ENCODE data around the gene TLK2.

Gene TLK2

DNA sequence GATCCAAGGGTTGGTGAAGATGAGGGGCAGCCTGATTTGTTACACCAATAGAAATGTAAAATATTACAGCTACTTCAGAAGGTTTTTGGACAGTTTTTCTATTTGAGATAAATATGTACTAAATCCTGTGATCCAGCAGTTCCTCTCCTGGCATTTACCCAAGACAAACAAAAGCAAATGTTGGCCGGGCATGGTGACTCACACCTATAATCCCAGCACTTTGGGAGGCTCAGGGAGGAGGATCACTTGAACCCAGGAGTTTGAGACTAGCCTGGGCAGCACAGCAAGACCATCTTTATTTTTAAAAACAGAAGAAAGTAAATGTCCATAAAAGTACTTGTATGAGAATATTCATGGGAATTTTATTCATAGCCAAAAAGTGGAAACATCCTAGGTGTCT is 84.0 kb downstream of the TLK2 start:
- H3K4ac ChIP-seq (ENCODE audit: low read length) = no peak overlapping the region
- no peak overlapping the region for H4K8ac ChIP-seq (ENCODE audit: low read depth, low read length)
- H2AFZ ChIP-seq (ENCODE audit: low read length) = no peak overlapping the region
- H2BK12ac ChIP-seq (ENCODE audit: low read length) = no peak overlapping the region
- no peaks in the 10 kb centered on the region for H3K9me3 ChIP-seq (replicated peaks in 1 of 2; ENCODE audit: control insufficient read depth in 2 of 2, insufficient read depth in 1 of 2, low read depth in 1 of 2, low read length in 2 of 2)
- H3K18ac ChIP-seq (ENCODE audit: low read length) = no peak overlapping the region
- no peaks in the 10 kb centered on the region for H3K27me3 ChIP-seq (ENCODE audit: control insufficient read depth in 3 of 3, insufficient read depth in 3 of 3, low read depth in 1 of 3, low read length in 3 of 3)
- H3K4me1 ChIP-seq (ENCODE audit: control insufficient read depth in 2 of 2, insufficient read depth in 1 of 2, low read depth in 1 of 2, low read length in 2 of 2) = no peaks in the 10 kb centered on the region
- H2AK5ac ChIP-seq (ENCODE audit: low read depth, low read length) = no peak overlapping the region
- H3K36me3 ChIP-seq (replicated peaks in 1 of 2; ENCODE audit: control insufficient read depth in 2 of 2, insufficient read depth in 2 of 2, low read length in 2 of 2) = peaks cover 5 to 72% of the 10 kb centered on the region in 2 donors
- H3K27ac ChIP-seq (replicated peaks; ENCODE audit: low read length) = no peak overlapping the region
- H2BK5ac ChIP-seq (ENCODE audit: low read length) = no peak overlapping the region
- H2BK120ac ChIP-seq (ENCODE audit: low read depth, low read length) = no peak overlapping the region
- H2BK15ac ChIP-seq (ENCODE audit: low read length) = no peak overlapping the region
- no peak overlapping the region for H3K4me2 ChIP-seq (ENCODE audit: insufficient read depth, low read length, poor library complexity, severe bottlenecking)
- no peak overlapping the region for H3K14ac ChIP-seq (ENCODE audit: low read length)
- peaks cover 1% of the 10 kb centered on the region for H3K79me1 ChIP-seq (ENCODE audit: low read depth, low read length)
- WGBS, 2 donors (ENCODE audit: extremely low coverage in 2 of 2, insufficient read length in 2 of 2, insufficient replicate concordance in 1 of 2) = no CpG with 5 or more reads among the region's 1 CpG
- H4K91ac ChIP-seq (ENCODE audit: low read depth, low read length, poor library complexity) = no peak overlapping the region
- no peak overlapping the region for H3K23ac ChIP-seq (ENCODE audit: low read depth, low read length, poor library complexity)
- no peak for DNase-seq (ENCODE audit: low spot score)
- H3K4me3 ChIP-seq (ENCODE audit: low read length in 2 of 2) = no peak overlapping the region
- H3K9ac ChIP-seq (ENCODE audit: low read depth, low read length, poor library complexity) = no peak overlapping the region

GRCh38 chr17:62565817-62566216 is 87.2 kb downstream of the TLK2 start:
- Histone ChIP-seq H4K91ac (ENCODE audit: low read depth, low read length, poor library complexity) (no peak overlapping the region), H3K27me3 (ENCODE audit: control insufficient read depth in 3 of 3, insufficient read depth in 3 of 3, low read depth in 1 of 3, low read length in 3 of 3) (no peaks in the 10 kb centered on the region), H3K4me1 (ENCODE audit: control insufficient read depth in 2 of 2, insufficient read depth in 1 of 2, low read depth in 1 of 2, low read length in 2 of 2) (no peaks in the 10 kb centered on the region), H3K36me3 (replicated peaks in 1 of 2; ENCODE audit: control insufficient read depth in 2 of 2, insufficient read depth in 2 of 2, low read length in 2 of 2) (peaks cover 5 to 80% of the 10 kb centered on the region in 2 donors), H3K9ac (ENCODE audit: low read depth, low read length, poor library complexity) (no peak overlapping the region), H2BK15ac (ENCODE audit: low read length) (no peak overlapping the region), H3K14ac (ENCODE audit: low read length) (no peak overlapping the region), H2AK5ac (ENCODE audit: low read depth, low read length) (no peak overlapping the region), H3K4me2 (ENCODE audit: insufficient read depth, low read length, poor library complexity, severe bottlenecking) (no peak overlapping the region), H3K9me3 (replicated peaks in 1 of 2; ENCODE audit: control insufficient read depth in 2 of 2, insufficient read depth in 1 of 2, low read depth in 1 of 2, low read length in 2 of 2) (no peaks in the 10 kb centered on the region), H4K8ac (ENCODE audit: low read depth, low read length) (no peak overlapping the region), H2BK5ac (ENCODE audit: low read length) (no peak overlapping the region), H2BK12ac (ENCODE audit: low read length) (no peak overlapping the region), H3K79me1 (ENCODE audit: low read depth, low read length) (peaks cover 1% of the 10 kb centered on the region), H2BK120ac (ENCODE audit: low read depth, low read length) (no peak overlapping the region), H3K27ac (replicated peaks; ENCODE audit: low read length) (no peak overlapping the region), H2AFZ (ENCODE audit: low read length) (no peak overlapping the region), H3K4ac (ENCODE audit: low read length) (no peak overlapping the region), H3K23ac (ENCODE audit: low read depth, low read length, poor library complexity) (no peak overlapping the region), H3K18ac (ENCODE audit: low read length) (no peak overlapping the region), H3K4me3 (ENCODE audit: low read length in 2 of 2) (no peak overlapping the region)
- DNase-seq (ENCODE audit: low spot score) = no peak
- WGBS, 2 donors (ENCODE audit: extremely low coverage in 2 of 2, insufficient read length in 2 of 2, insufficient replicate concordance in 1 of 2) = no CpG with 5 or more reads among the region's 1 CpG

DNA sequence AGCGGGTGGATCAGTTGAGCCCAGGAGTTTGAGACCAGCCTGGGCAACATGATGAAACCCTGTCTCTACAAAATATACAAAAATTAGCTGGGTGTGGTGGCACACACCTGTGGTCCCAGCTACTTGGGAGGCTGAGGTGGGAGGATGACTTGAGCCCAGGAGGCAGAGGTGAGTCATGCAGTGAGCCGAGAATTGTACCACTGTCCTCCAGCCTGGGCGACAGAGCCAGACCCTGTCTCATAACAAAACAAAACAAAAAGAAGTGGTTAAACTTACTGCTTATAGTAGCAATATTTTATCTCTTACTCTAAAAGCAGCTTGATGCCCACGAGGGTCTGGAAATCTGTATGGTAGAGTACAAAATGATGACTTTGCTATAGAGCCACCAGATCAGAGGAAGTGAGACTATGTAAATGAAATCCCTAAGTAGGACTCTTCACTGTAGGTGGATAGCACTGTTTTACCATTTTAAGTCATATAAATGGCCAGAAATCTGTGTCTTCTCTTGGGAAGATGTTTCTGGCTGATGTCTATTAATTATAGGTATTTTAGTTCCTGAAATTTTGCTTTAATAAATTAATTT is 88.5 kb downstream of the TLK2 start:
- Histone ChIP-seq H3K14ac (ENCODE audit: low read length) (no peak overlapping the region), H3K23ac (ENCODE audit: low read depth, low read length, poor library complexity) (no peak overlapping the region), H3K27me3 (ENCODE audit: control insufficient read depth in 3 of 3, insufficient read depth in 3 of 3, low read depth in 1 of 3, low read length in 3 of 3) (no peaks in the 10 kb centered on the region), H2BK12ac (ENCODE audit: low read length) (no peak overlapping the region), H3K9ac (ENCODE audit: low read depth, low read length, poor library complexity) (no peak overlapping the region), H3K27ac (replicated peaks; ENCODE audit: low read length) (no peak overlapping the region), H2AK5ac (ENCODE audit: low read depth, low read length) (no peak overlapping the region), H3K36me3 (replicated peaks in 1 of 2; ENCODE audit: control insufficient read depth in 2 of 2, insufficient read depth in 2 of 2, low read length in 2 of 2) (peaks cover 5 to 80% of the 10 kb centered on the region in 2 donors), H4K91ac (ENCODE audit: low read depth, low read length, poor library complexity) (no peak overlapping the region), H2BK5ac (ENCODE audit: low read length) (no peak overlapping the region), H2AFZ (ENCODE audit: low read length) (no peak overlapping the region), H3K4me3 (ENCODE audit: low read length in 2 of 2) (no peak overlapping the region), H3K4me2 (ENCODE audit: insufficient read depth, low read length, poor library complexity, severe bottlenecking) (no peak overlapping the region), H4K8ac (ENCODE audit: low read depth, low read length) (no peak overlapping the region), H3K79me1 (ENCODE audit: low read depth, low read length) (no peaks in the 10 kb centered on the region), H3K9me3 (replicated peaks in 1 of 2; ENCODE audit: control insufficient read depth in 2 of 2, insufficient read depth in 1 of 2, low read depth in 1 of 2, low read length in 2 of 2) (no peaks in the 10 kb centered on the region), H3K18ac (ENCODE audit: low read length) (no peak overlapping the region), H3K4me1 (ENCODE audit: control insufficient read depth in 2 of 2, insufficient read depth in 1 of 2, low read depth in 1 of 2, low read length in 2 of 2) (no peaks in the 10 kb centered on the region), H3K4ac (ENCODE audit: low read length) (no peak overlapping the region), H2BK15ac (ENCODE audit: low read length) (no peak overlapping the region), H2BK120ac (ENCODE audit: low read depth, low read length) (no peak overlapping the region)
- no CpG with 5 or more reads among the region's 4 CpGs for WGBS, 2 donors (ENCODE audit: extremely low coverage in 2 of 2, insufficient read length in 2 of 2, insufficient replicate concordance in 1 of 2)
- DNase-seq (ENCODE audit: low spot score) = no peak

- no peak overlapping the region for H4K91ac ChIP-seq (ENCODE audit: low read depth, low read length, poor library complexity)
- WGBS, 2 donors (ENCODE audit: extremely low coverage in 2 of 2, insufficient read length in 2 of 2, insufficient replicate concordance in 1 of 2) = no CpG with 5 or more reads among the region's 5 CpGs
- no peak overlapping the region for H3K23ac ChIP-seq (ENCODE audit: low read depth, low read length, poor library complexity)
- H2AFZ ChIP-seq (ENCODE audit: low read length) = no peak overlapping the region
- H3K4ac ChIP-seq (ENCODE audit: low read length) = no peak overlapping the region
- no peak overlapping the region for H2BK15ac ChIP-seq (ENCODE audit: low read length)
- no peak overlapping the region for H2AK5ac ChIP-seq (ENCODE audit: low read depth, low read length)
- H3K79me1 ChIP-seq (ENCODE audit: low read depth, low read length) = no peaks in the 10 kb centered on the region
- no peak overlapping the region for H2BK12ac ChIP-seq (ENCODE audit: low read length)
- no peak for DNase-seq (ENCODE audit: low spot score)
- H3K18ac ChIP-seq (ENCODE audit: low read length) = no peak overlapping the region
- H2BK5ac ChIP-seq (ENCODE audit: low read length) = no peak overlapping the region
- H3K9me3 ChIP-seq (replicated peaks in 1 of 2; ENCODE audit: control insufficient read depth in 2 of 2, insufficient read depth in 1 of 2, low read depth in 1 of 2, low read length in 2 of 2) = no peaks in the 10 kb centered on the region
- no peak overlapping the region for H2BK120ac ChIP-seq (ENCODE audit: low read depth, low read length)
- H3K36me3 ChIP-seq (replicated peaks in 1 of 2; ENCODE audit: control insufficient read depth in 2 of 2, insufficient read depth in 2 of 2, low read length in 2 of 2) = peaks cover 7 to 81% of the 10 kb centered on the region in 2 donors
- no peak overlapping the region for H4K8ac ChIP-seq (ENCODE audit: low read depth, low read length)
- no peak overlapping the region for H3K4me3 ChIP-seq (ENCODE audit: low read length in 2 of 2)
- H3K27me3 ChIP-seq (ENCODE audit: control insufficient read depth in 3 of 3, insufficient read depth in 3 of 3, low read depth in 1 of 3, low read length in 3 of 3) = no peaks in the 10 kb centered on the region
- H3K4me1 ChIP-seq (ENCODE audit: control insufficient read depth in 2 of 2, insufficient read depth in 1 of 2, low read depth in 1 of 2, low read length in 2 of 2) = no peaks in the 10 kb centered on the region
- no peak overlapping the region for H3K9ac ChIP-seq (ENCODE audit: low read depth, low read length, poor library complexity)
- no peak overlapping the region for H3K4me2 ChIP-seq (ENCODE audit: insufficient read depth, low read length, poor library complexity, severe bottlenecking)
- no peak overlapping the region for H3K14ac ChIP-seq (ENCODE audit: low read length)
- no peak overlapping the region for H3K27ac ChIP-seq (replicated peaks; ENCODE audit: low read length)
Observed at GRCh38 chr17:62572488-62572887, 93.9 kb downstream of the TLK2 start.

All from neuronal stem cell (in vitro differentiated cells).